HG02610 (cell line): ENCODE data around the gene AP5M1.
"Not testable (repeated sequence)": the region's sequence is repeated elsewhere in the genome, so short reads cannot be mapped to it uniquely, and the experiment has no call there.

ENCODE experiments used
- ATAC-seq: cut with Tn5 transposase; IDR thresholded peaks from one replicate; pipeline ENCODE4 v1.9.1; 2021; ENCODE audit warnings: mild to moderate bottlenecking, moderate library complexity; ENCODE audit not compliant: unreplicated experiment

Gene AP5M1

GRCh38 chr14:57290751-57291150, 22.0 kb downstream of the AP5M1 start:
- ATAC-seq, result no peak

GRCh38 chr14:57291692-57292647, 23.2 kb downstream of the AP5M1 start:
- no peak for ATAC-seq

GRCh38 chr14:57293866-57294837, 25.4 kb downstream of the AP5M1 start:
- no peak for ATAC-seq

- ATAC-seq, result no peak
Observed at GRCh38 chr14:57295239-57295638, 26.5 kb downstream of the AP5M1 start.

GRCh38 chr14:57297852-57298251, 29.1 kb downstream of the AP5M1 start:
- no peak for ATAC-seq

GRCh38 chr14:57299511-57299910, 30.7 kb downstream of the AP5M1 start:
- ATAC-seq, result no peak

- ATAC-seq, result no peak
Observed at GRCh38 chr14:57302883-57303282, 34.1 kb downstream of the AP5M1 start.

- ATAC-seq, result no peak
Observed at GRCh38 chr14:57314396-57315089, 45.8 kb downstream of the AP5M1 start.

GRCh38 chr14:57317248-57317833, 48.6 kb downstream of the AP5M1 start:
- ATAC-seq, result peak; percentile 69

- no peak for ATAC-seq
Observed at GRCh38 chr14:57319636-57320192, 50.9 kb downstream of the AP5M1 start.

GRCh38 chr14:57323721-57324120, 55.0 kb downstream of the AP5M1 start:
- ATAC-seq, result no peak

GRCh38 chr14:57326253-57326652, 57.5 kb downstream of the AP5M1 start:
- ATAC-seq, result no peak

- ATAC-seq, result no peak
Observed at GRCh38 chr14:57329833-57330232, 61.1 kb downstream of the AP5M1 start.

GRCh38 chr14:57332475-57332874, 63.7 kb downstream of the AP5M1 start:
- not testable (repeated sequence) for ATAC-seq

GRCh38 chr14:57333726-57334125, 65.0 kb downstream of the AP5M1 start:
- ATAC-seq, result not testable (repeated sequence)

- ATAC-seq, result not testable (repeated sequence)
Observed at GRCh38 chr14:57343545-57344297, 75.0 kb downstream of the AP5M1 start.

GRCh38 chr14:57345106-57345505, 76.3 kb downstream of the AP5M1 start:
- no peak for ATAC-seq

- no peak for ATAC-seq
Observed at GRCh38 chr14:57346741-57347140, 78.0 kb downstream of the AP5M1 start.
